Globus pallidus (tissue), 1 donor: Measurements from ENCODE around the gene OR8A1.
A peak's percentile ranks its signal among the peaks of the same experiment; 100 is the strongest.

Experiments
- DNase-seq: peaks from one replicate; pipeline ENCODE4 v3.0.0-alpha.2; 2015; ENCODE audit warnings: low spot score

OR8A1 gene

GRCh38 chr11:124569697-124570096 is at the start of gene OR8A1:
TSS of gene OR8A1 (plus strand) at chr11:124569997. CDS start at chr11:124570120, 123 bp downstream.
- no peak for DNase-seq

GRCh38 chr11:124520550-124520854 is 49.3 kb upstream of the OR8A1 start:
- no peak for DNase-seq

GRCh38 chr11:124533626-124534025 is 36.2 kb upstream of the OR8A1 start:
- no peak for DNase-seq

GRCh38 chr11:124534051-124534450 is 35.7 kb upstream of the OR8A1 start:
- DNase-seq = no peak

- DNase-seq = no peak
These were observed 34.1 kb upstream of the OR8A1 start for GRCh38 chr11:124535552-124536232.

GRCh38 chr11:124536520-124536919 is 33.3 kb upstream of the OR8A1 start:
- peak; percentile 36 for DNase-seq

GRCh38 chr11:124538019-124538418 is 31.8 kb upstream of the OR8A1 start:
- DNase-seq = no peak

GRCh38 chr11:124541204-124541603 is 28.6 kb upstream of the OR8A1 start:
- DNase-seq = no peak

- DNase-seq = no peak
These were observed 26.7 kb upstream of the OR8A1 start for GRCh38 chr11:124543145-124543544.

GRCh38 chr11:124543554-124543953 is 26.2 kb upstream of the OR8A1 start, which contains the start of gene OR8B12:
TSS of gene OR8B12 (minus strand) at chr11:124543654. CDS start at chr11:124543654, 0 bp downstream.
- DNase-seq = no peak

GRCh38 chr11:124551189-124551588 is 18.6 kb upstream of the OR8A1 start:
- no peak for DNase-seq

GRCh38 chr11:124551987-124552386 is 17.8 kb upstream of the OR8A1 start:
- DNase-seq = no peak

- DNase-seq = no peak
These were observed 13.0 kb upstream of the OR8A1 start for GRCh38 chr11:124556828-124557227.

GRCh38 chr11:124570160-124570559 is 363 bp downstream of the OR8A1 start:
- no peak for DNase-seq

- no peak for DNase-seq
These were observed 8.1 kb downstream of the OR8A1 start for GRCh38 chr11:124577716-124578427.

GRCh38 chr11:124578761-124579160 is 9.0 kb downstream of the OR8A1 start:
- DNase-seq = no peak

- no peak for DNase-seq
These were observed 12.0 kb downstream of the OR8A1 start for GRCh38 chr11:124581817-124582216.

GRCh38 chr11:124582565-124582964 is 12.8 kb downstream of the OR8A1 start:
- no peak for DNase-seq

- DNase-seq = no peak
These were observed 14.0 kb downstream of the OR8A1 start for GRCh38 chr11:124583781-124584180.

- no peak for DNase-seq
These were observed 15.0 kb downstream of the OR8A1 start for GRCh38 chr11:124584681-124585372.

GRCh38 chr11:124586238-124586860 is 16.6 kb downstream of the OR8A1 start:
- peak; percentile 29 for DNase-seq

- no peak for DNase-seq
These were observed 21.6 kb downstream of the OR8A1 start for GRCh38 chr11:124591430-124591829.

GRCh38 chr11:124592627-124593026 is 22.8 kb downstream of the OR8A1 start:
- DNase-seq = no peak
